Activated naive CD4-positive, alpha-beta T cell treated with Interleukin-2 at 50 U/mL for 16 hours (primary cell): ENCODE results near the gene BLID.

Experiments used
- DNase-seq: peaks from one replicate; pipeline ENCODE4 v3.0.0-alpha.2; 2020

BLID gene

DNA sequence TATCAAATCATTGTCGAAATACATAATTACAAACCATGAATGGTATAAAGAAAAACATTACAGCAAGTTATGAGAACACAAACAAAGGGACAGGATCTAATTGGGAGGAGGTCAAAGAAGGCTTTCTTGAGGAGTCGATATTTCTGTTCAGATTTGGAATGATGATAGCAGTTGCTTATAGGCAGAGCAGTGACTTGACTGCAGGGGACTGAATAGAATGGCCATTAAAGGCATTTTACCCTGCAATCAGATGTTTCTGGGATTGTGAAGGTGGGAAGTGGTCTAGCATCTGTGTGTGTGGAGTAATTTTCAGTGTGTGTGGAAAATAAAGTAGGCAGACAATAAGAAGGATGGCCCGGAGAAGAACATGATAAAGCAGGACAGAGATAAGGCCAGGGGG is 41.0 kb downstream of the BLID start:
- no peak for DNase-seq

- no peak for DNase-seq
Measured at GRCh38 chr11:122074022-122074421, 42.0 kb downstream of the BLID start.

GRCh38 chr11:122071709-122072202 is 44.3 kb downstream of the BLID start:
- DNase-seq: no peak

- no peak for DNase-seq
Measured at GRCh38 chr11:122069707-122070360, 46.2 kb downstream of the BLID start.

DNA sequence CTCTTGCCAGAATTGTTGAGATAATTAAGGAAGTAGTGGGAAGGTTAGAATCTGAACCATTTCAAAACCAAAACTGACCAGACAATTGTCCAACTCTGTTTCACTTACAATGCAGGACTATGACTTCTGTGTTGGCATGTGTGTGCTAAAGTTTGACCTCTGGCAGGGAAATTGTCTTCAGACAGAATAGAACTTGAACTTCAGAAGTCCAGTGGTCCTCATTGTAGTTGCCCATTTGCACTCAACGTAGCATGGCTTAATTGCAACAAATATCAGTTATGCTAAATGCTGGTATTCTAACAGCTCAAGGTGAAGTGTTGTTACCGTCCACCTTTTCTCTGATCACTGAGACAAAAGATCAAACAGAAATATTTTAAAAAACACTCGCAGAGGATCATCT is 47.2 kb downstream of the BLID start:
- DNase-seq: no peak

DNA sequence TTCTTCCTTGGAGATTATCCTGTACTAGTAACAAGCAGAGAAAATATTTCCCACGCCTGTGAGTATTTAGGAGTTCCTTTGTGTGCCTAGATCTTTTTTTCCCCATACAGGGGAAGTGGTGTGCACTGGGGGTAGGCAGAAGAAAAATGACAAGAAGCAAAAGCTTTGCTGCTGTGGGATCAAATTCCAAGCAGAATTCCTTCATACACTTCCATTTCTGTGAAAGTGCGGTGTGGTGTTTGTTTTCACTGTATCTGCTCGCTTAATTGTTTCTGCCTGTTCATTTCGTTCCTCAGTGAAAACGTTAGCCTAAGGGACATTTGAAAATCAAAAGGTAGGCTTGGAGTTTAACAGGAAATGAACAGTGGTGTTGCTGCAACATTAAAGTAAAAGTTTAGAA is 47.9 kb downstream of the BLID start:
- DNase-seq: no peak
